PC-9 (cell line): ENCODE measurements around the gene AKAP8. TPM values are rescaled to one million over a fixed set of nuclear protein-coding genes. Genes with fewer than 3 reads are reported as not detected.

Source experiments
- BruUV-seq: library from RNA; stranded (reverse); fragments of 400-500 nt; replicated peaks from 2 replicates; lab custom pipeline; 2021; lab: Mats Ljungman, UMichigan
- CTCF ChIA-PET: fragments of 300-600 bp; sonication (Branson Sonifier 250); formaldehyde crosslinking; loops from one replicate; lab custom pipeline; 2022; ENCODE audit warnings: antibody characterized with exemption; lab: Charles Lee
- POLR2A ChIA-PET: fragments of 300-600 bp; sonication (Branson Sonifier 250); formaldehyde crosslinking; loops from one replicate; lab custom pipeline; 2022; ENCODE audit warnings: antibody characterized with exemption; ENCODE audit not compliant: unreplicated experiment; lab: Charles Lee
- DNase-seq, 2 experiments: peaks; one replicate each; pipeline versions ENCODE4 v3.0.0 to v3.0.0-alpha.2; 2015 to 2022; ENCODE audit warnings: mixed read lengths in 1 of 2
- H2AFZ ChIP-seq: fragments of 200-600 bp; sonication (generic); 2 replicates; pipeline ENCODE4 v1.8.1; 2017; ENCODE audit warnings: antibody characterized with exemption
- H3F3A ChIP-seq: fragments of 200-600 bp; sonication (generic); 2 replicates; pipeline ENCODE4 v1.8.1; 2017; ENCODE audit warnings: antibody characterized with exemption, mild to moderate bottlenecking, low read depth; ENCODE audit not compliant: insufficient read depth
- H3K27ac ChIP-seq: fragments of 200-600 bp; sonication (generic); 2 replicates; pipeline ENCODE4 v1.6.1; 2016; ENCODE audit warnings: mixed run types
- H3K27me3 ChIP-seq: fragments of 200-600 bp; sonication (generic); 2 replicates; pipeline ENCODE4 v1.6.1; 2016; ENCODE audit warnings: low read depth, mixed run types; ENCODE audit not compliant: insufficient read depth
- H3K36me3 ChIP-seq: fragments of 200-600 bp; sonication (generic); 2 replicates; pipeline ENCODE4 v1.6.1; 2016; ENCODE audit warnings: low read depth, mixed run types
- H3K4me1 ChIP-seq: fragments of 200-600 bp; sonication (generic); replicated peaks from 2 replicates; pipeline ENCODE4 v1.6.1; 2016; ENCODE audit warnings: mixed run types; ENCODE audit not compliant: insufficient read depth
- H3K4me2 ChIP-seq: fragments of 200-600 bp; sonication (generic); 2 replicates; pipeline ENCODE4 v1.6.1; 2017; ENCODE audit warnings: mixed run types
- H3K4me3 ChIP-seq: fragments of 200-600 bp; sonication (generic); 2 replicates; pipeline ENCODE4 v1.6.1; 2016; ENCODE audit warnings: mixed run types
- H3K79me2 ChIP-seq: fragments of 200-600 bp; sonication (generic); 2 replicates; pipeline ENCODE4 v1.6.1; 2017; ENCODE audit warnings: low read depth, mixed run types
- H3K9me2 ChIP-seq: fragments of 200-600 bp; sonication (generic); 2 replicates; pipeline ENCODE4 v1.8.1; 2017; ENCODE audit warnings: mild to moderate bottlenecking; ENCODE audit not compliant: insufficient read depth
- H3K9me3 ChIP-seq: fragments of 200-600 bp; sonication (generic); 2 replicates; pipeline ENCODE4 v1.8.1; 2016; ENCODE audit warnings: low read depth; ENCODE audit not compliant: insufficient read depth
- H4K20me1 ChIP-seq: fragments of 200-600 bp; sonication (generic); 2 replicates; pipeline ENCODE4 v1.8.1; 2017; ENCODE audit not compliant: insufficient read depth
- EZH2 ChIP-seq: fragments of 200-600 bp; sonication (generic); IDR thresholded peaks from 2 replicates; pipeline ENCODE4 v1.8.0; 2017; ENCODE audit warnings: antibody characterized with exemption, low read depth
- intact Hi-C: fragments of 100-400 bp; cut with micrococcal nuclease; formaldehyde crosslinking; loops from one replicate; pipeline ENCODE4 v1.10.0; 2022; ENCODE audit not compliant: unreplicated experiment
- total RNA-seq: library from RNA; stranded (reverse); gene quantifications from 2 replicates; pipeline ENCODE4 v1.2.3, GENCODE V29; 2021
- TF ChIP-seq, protein P1 (sequence below): fragments of 200-600 bp; sonication (generic); conservative IDR thresholded peaks from 2 replicates; pipeline ENCODE4 v1.6.1; 2017; ENCODE audit warnings: mixed run types, antibody characterized with exemption, mild to moderate bottlenecking, moderate library complexity

The AKAP8 gene
- total RNA-seq, 1 experiment from 2014 or later, result 43.4 TPM

DNA sequence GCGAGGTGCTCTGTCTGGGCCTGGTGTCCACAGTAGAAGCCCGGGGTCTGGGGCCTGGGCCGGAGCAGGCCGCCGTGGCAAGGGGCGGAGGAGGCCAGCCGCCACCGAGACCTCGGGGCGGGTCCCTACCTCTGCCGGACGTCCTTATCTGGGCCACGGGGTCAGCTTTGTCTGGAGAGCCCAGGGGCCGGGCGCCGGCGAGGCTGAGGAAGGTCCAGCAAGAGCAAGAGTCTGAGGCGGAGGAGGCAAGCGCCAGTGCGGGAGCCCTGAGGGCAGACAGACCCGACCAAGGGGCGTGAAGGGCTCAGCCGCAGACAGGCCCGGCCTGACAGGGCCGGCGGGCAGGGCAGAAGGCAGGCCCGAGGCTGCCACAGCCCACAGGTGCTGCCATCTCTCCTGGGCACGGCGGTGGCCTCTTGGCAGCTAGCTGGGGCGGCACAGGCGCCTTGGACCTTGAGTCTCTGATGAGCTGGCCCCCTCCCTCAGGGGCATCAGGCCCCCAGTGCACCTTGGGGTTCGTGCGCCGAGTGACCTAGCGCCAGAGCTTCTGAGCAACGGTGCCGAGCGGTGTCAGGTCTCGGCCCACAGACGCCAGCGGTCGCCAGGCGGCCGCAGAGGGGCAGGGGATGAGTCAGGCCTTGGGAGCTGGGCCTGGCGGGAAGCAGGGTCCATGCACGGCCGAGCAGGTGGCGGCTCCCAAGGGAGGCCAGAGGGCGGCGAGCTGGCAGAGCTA, 19.1 kb upstream of the AKAP8 start:
- no peak overlapping the region for H2AFZ ChIP-seq
- H3K27me3 ChIP-seq, result no peaks in the 10 kb centered on the region
- intact Hi-C loops, result no loop called here
- no peaks in the 10 kb centered on the region for H3K9me3 ChIP-seq
- H3K27ac ChIP-seq, result no peak overlapping the region
- H3F3A ChIP-seq, result peaks cover 15% of the 10 kb centered on the region; the same call in 1 of the 2 replicates
- no peaks in the 10 kb centered on the region for H3K4me1 ChIP-seq
- ChIA-PET CTCF (no interaction called here), POLR2A (no interaction called here)
- no peak overlapping the region for H3K4me2 ChIP-seq
- H4K20me1 ChIP-seq, result peaks cover 40% of the 10 kb centered on the region
- DNase-seq, result no peak
- no peak overlapping the region for H3K4me3 ChIP-seq
- H3K9me2 ChIP-seq, result no peaks in the 10 kb centered on the region
- BruUV-seq, result no TSS peak
- H3K36me3 ChIP-seq, result peaks cover 28% of the 10 kb centered on the region; the same call in 1 of the 2 replicates
- H3K79me2 ChIP-seq, result peaks cover 20% of the 10 kb centered on the region
- TF ChIP-seq EZH2, result no peak
- TF ChIP-seq, protein P1, sequence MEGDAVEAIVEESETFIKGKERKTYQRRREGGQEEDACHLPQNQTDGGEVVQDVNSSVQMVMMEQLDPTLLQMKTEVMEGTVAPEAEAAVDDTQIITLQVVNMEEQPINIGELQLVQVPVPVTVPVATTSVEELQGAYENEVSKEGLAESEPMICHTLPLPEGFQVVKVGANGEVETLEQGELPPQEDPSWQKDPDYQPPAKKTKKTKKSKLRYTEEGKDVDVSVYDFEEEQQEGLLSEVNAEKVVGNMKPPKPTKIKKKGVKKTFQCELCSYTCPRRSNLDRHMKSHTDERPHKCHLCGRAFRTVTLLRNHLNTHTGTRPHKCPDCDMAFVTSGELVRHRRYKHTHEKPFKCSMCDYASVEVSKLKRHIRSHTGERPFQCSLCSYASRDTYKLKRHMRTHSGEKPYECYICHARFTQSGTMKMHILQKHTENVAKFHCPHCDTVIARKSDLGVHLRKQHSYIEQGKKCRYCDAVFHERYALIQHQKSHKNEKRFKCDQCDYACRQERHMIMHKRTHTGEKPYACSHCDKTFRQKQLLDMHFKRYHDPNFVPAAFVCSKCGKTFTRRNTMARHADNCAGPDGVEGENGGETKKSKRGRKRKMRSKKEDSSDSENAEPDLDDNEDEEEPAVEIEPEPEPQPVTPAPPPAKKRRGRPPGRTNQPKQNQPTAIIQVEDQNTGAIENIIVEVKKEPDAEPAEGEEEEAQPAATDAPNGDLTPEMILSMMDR, result no peak

DNA sequence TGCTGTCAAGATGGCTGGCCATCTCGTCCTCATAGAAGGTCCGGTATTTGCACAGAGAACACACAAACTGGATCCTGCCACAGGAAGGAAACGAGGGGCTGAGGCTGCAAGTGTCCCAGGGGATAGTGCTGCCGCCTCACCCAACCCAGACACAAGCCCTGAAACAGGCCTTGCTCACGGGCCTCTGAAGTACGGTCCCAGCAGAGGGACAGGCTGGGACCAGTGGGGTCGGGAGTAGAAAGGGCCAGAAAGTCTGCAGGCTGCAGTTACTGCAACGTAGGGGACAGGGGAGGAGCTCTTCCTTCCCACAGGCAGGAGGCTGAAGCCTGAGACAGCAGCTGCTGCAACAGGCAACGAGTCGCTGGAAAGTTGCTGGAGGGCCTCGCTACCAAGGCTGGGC, 18.2 kb upstream of the AKAP8 start:
- CTCF ChIA-PET, result no interaction called here
- intact Hi-C loops, result no loop called here
- no peak overlapping the region for H3K27ac ChIP-seq
- POLR2A ChIA-PET, result no interaction called here
- no peaks in the 10 kb centered on the region for H3K4me1 ChIP-seq
- peaks cover 39% of the 10 kb centered on the region for H4K20me1 ChIP-seq
- H3F3A ChIP-seq, result peaks cover 22% of the 10 kb centered on the region; the same call in 1 of the 2 replicates
- H2AFZ ChIP-seq, result no peak overlapping the region
- no peak for DNase-seq
- no peaks in the 10 kb centered on the region for H3K9me3 ChIP-seq
- H3K9me2 ChIP-seq, result 0 out of 2 replicates have a peak, but pooled peaks cover 3% of the 10 kb centered on the region
- no TSS peak for BruUV-seq
- H3K36me3 ChIP-seq, result peaks cover 33% of the 10 kb centered on the region
- no peak for TF ChIP-seq EZH2
- TF ChIP-seq, protein P1, result no peak
- peaks cover 11% of the 10 kb centered on the region for H3K79me2 ChIP-seq
- no peak overlapping the region for H3K4me3 ChIP-seq
- no peaks in the 10 kb centered on the region for H3K27me3 ChIP-seq
- H3K4me2 ChIP-seq, result no peak overlapping the region

DNA sequence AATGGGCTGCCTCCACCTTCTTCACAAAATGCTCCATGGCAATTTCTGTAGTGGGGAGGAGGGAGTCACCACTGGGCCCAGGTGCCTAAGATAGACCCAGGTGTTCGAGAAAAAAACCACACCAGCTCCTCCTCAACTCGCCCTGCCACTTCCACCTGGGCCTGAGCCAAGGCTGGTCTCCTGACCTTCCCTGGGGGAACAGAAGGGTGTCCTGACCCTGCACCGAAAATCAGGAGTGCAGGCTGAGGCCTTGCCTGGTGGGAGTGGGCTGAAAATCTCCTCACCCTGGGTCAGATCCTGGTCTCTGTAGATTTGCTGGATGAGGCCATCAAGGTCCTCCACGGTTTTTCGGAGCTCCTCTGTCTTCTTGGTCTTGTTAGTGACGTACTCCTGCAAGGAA, 17.6 kb upstream of the AKAP8 start:
- Histone ChIP-seq H4K20me1 (peaks cover 34% of the 10 kb centered on the region), H3K4me3 (no peak overlapping the region), H3K79me2 (peaks cover 7% of the 10 kb centered on the region; the same call in 1 of the 2 replicates), H3K27ac (no peak overlapping the region), H3K4me2 (no peak overlapping the region), H3K4me1 (no peaks in the 10 kb centered on the region), H3K9me2 (0 out of 2 replicates have a peak, but pooled peaks cover 3% of the 10 kb centered on the region), H3K9me3 (no peaks in the 10 kb centered on the region), H3K27me3 (no peaks in the 10 kb centered on the region), H3F3A (peaks cover 25% of the 10 kb centered on the region; the same call in 1 of the 2 replicates), H2AFZ (no peak overlapping the region), H3K36me3 (peaks cover 33% of the 10 kb centered on the region)
- TF ChIP-seq EZH2, result no peak
- TF ChIP-seq, protein P1, result no peak
- no peak for DNase-seq
- BruUV-seq, result no TSS peak
- ChIA-PET CTCF (no interaction called here), POLR2A (no interaction called here)
- intact Hi-C loops, result no loop called here
